A549 treated with RU486 at 1 μM for 4 hours (cell line): ENCODE data around the gene TMEM248. TPM values are rescaled to one million over a fixed set of nuclear protein-coding genes. Genes with fewer than 3 reads are reported as not detected.

Experiments used
- total RNA-seq: library from RNA; stranded (reverse); fragments of 200-300 nt; extraction: Qiagen RNA extraction; gene quantifications from 5 replicates; pipeline ENCODE4 v1.2.3, GENCODE V29; 2022; ENCODE audit warnings: low read depth

TMEM248 gene
- 86.5 to 94.6 TPM (median 87.3 TPM) in 5 replicates for total RNA-seq

DNA sequence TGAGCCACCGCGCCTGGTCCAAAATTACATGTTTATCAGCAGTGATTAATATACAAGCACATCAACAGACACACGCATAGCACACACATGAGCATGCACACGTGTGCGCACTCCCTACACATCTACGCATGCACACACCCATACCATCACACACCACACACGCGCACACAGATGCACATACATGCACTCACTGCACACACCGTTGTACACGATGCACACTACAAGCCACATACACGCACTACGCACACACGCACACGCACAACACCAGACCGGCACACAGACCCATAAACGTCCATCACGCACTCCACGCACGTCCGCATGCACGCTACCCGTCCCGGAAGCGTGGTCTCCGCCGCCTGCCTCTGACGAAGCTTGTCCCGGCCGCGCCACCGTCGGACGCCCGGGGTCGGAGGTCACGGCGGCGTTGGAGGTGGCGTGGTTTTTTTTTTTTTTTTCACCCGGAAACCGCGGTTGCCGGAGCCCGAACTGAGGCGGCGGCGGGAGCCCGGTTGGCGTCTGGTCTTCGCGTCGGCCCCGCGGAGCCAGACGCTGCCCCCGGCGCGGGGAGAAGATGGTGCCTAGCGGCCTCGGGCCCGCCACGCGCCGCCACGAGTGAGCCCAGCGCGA, at the start of gene TMEM248:
TSS of gene TMEM248 (plus strand) at position 457 of the 627 bp plus-strand sequence. CDS start 20,641 bp downstream, outside the sequence.

GRCh38 chr7:66995050-66995776, 74.2 kb downstream of the TMEM248 start, which contains the start of gene SBDS:
Gene SBDS (minus strand): TSS chr7:66995586. CDS start chr7:66995417, 169 bp downstream.

DNA sequence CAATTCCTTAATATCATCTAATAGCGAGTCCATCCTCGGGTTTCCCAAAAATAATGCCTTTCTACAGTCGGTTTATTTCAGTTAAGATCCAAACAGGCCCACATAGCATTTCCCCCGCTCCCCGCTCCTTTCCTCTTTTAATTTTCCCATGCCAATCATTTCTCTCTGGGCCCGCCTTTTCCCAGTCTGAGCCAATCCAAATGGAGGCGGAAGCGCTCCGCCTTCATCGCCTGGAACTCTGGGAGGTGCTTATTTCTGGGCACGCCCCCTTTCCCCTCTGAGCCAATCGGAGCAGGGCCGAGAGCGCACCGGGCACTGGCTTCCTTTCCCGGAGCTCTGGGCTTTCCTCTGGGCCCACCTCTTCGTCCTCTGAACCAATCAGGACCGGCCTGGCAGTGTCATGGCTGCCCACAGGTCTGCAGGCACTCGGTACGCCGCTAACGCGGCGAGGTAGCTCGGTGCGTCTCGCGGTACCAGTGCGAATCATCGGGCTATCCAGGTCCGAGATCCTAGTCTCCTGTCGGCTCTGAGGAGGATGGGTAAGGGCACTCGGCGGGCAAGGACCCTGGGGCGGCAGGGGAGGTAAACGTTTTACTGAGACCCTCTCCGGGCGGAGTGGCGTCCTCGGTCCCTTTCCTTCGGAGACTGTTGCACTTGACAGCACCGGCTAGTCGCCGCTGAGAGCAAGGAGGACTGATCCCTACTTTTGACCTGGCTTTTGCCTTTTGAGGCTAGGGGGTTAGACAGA, 75.6 kb downstream of the TMEM248 start, which contains the start of gene TYW1:
TSS of gene TYW1 (plus strand) at position 390 of the 748 bp plus-strand sequence. CDS start at position 536, 146 bp downstream.

Other genes with a start within 250 kb of the TMEM248 start
- 24.4 to 29.8 TPM (median 26.4 TPM) in 5 replicates for gene RABGEF1, start 180.5 kb upstream of the TMEM248 start, total RNA-seq
- 103 to 122 TPM (median 104 TPM) in 5 replicates for gene SBDS, start 74.4 kb downstream of the TMEM248 start, total RNA-seq
- gene TYW1, start 75.6 kb downstream of the TMEM248 start, total RNA-seq = 13.6 to 17.0 TPM (median 15.8 TPM) in 5 replicates